Duodenal mucosa (tissue), 2 donors: ENCODE measurements around the gene NR4A1.
A peak's percentile ranks its signal among the peaks of the same experiment; 100 is the strongest.

Experiments used
- H3K27ac ChIP-seq: one replicate; pipeline ENCODE4 v1.7.0; 2013; ENCODE audit warnings: low read depth, low read length
- H3K27me3 ChIP-seq, 2 donors: one replicate each; pipeline ENCODE4 v1.7.0; 2013; ENCODE audit warnings: low read length in 2 of 2, control low read depth in 1 of 2; ENCODE audit not compliant: insufficient read depth in 2 of 2, control insufficient read depth in 1 of 2
- H3K36me3 ChIP-seq, 2 donors: one replicate each; pipeline ENCODE4 v1.7.0; 2013; ENCODE audit warnings: low read length in 2 of 2, control low read depth in 1 of 2; ENCODE audit not compliant: insufficient read depth in 2 of 2, control insufficient read depth in 1 of 2
- H3K4me1 ChIP-seq, 2 donors: one replicate each; pipeline ENCODE4 v1.7.0; 2013; ENCODE audit warnings: low read length in 2 of 2, control low read depth in 1 of 2; ENCODE audit not compliant: insufficient read depth in 2 of 2, control insufficient read depth in 1 of 2
- H3K4me3 ChIP-seq, 2 donors: one replicate each; pipeline ENCODE4 v1.7.0; 2013; ENCODE audit warnings: low read length in 2 of 2, low read depth in 1 of 2
- H3K9ac ChIP-seq, 2 donors: one replicate each; pipeline ENCODE4 v1.7.0; 2013; ENCODE audit warnings: low read length in 2 of 2, low read depth in 1 of 2
- H3K9me3 ChIP-seq, 2 donors: one replicate each; pipeline ENCODE4 v1.7.0; 2013; ENCODE audit warnings: low read length in 2 of 2, control low read depth in 1 of 2; ENCODE audit not compliant: control insufficient read depth in 1 of 2

NR4A1 gene

DNA sequence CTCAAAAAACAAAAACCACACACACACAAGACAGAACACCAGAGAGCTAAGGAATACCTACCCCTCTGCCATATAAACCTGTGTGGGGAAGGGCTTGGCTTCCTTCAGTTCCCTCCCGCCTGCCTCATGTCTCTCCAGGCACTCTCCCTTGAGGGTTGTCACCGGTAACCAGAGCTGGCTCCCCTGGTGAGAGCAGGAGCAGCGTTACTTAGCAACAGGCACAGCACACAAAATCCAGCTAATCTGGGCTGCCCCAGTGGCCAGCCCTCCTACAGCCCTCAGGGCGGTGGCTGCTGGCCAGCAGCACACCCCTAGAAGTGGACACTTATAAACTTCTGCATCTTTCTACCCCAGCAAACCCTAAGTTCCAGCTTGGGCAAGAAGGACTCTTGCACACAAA is 21.6 kb upstream of the NR4A1 start:
- Histone ChIP-seq H3K9me3 (no peaks in the 10 kb centered on the region), H3K27ac (no peak overlapping the region), H3K4me3 (no peak overlapping the region), H3K27me3 (no peaks in the 10 kb centered on the region), H3K36me3 (no peaks in the 10 kb centered on the region), H3K9ac (no peak overlapping the region), H3K4me1 (peaks cover 23 to 33% of the 10 kb centered on the region in 2 donors)

DNA sequence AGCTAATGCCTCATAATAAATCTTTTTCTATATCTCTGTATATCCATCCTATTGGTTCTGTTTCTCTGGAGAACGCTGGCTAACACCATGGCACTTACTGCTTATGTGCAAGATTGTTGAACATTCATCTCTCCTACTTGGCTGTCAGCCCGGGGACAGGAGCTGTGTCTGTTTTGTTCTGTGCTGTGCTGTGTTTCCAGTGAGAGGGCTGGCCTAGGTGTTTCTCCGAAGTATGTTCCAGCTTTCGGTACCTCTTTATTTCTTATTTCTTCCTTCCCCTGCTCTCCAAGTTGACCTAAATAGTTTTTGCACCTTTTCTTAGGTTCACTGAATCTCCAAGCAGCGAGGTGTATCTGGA is 18.8 kb upstream of the NR4A1 start:
- Histone ChIP-seq H3K9me3 (no peaks in the 10 kb centered on the region), H3K36me3 (no peaks in the 10 kb centered on the region), H3K27me3 (no peaks in the 10 kb centered on the region), H3K27ac (peak overlapping the region; percentile 70), H3K9ac (peak overlapping the region; percentile 51 to 79), H3K4me3 (peak overlapping the region; percentile 52 to 54), H3K4me1 (peaks cover 23 to 27% of the 10 kb centered on the region in 2 donors)

DNA sequence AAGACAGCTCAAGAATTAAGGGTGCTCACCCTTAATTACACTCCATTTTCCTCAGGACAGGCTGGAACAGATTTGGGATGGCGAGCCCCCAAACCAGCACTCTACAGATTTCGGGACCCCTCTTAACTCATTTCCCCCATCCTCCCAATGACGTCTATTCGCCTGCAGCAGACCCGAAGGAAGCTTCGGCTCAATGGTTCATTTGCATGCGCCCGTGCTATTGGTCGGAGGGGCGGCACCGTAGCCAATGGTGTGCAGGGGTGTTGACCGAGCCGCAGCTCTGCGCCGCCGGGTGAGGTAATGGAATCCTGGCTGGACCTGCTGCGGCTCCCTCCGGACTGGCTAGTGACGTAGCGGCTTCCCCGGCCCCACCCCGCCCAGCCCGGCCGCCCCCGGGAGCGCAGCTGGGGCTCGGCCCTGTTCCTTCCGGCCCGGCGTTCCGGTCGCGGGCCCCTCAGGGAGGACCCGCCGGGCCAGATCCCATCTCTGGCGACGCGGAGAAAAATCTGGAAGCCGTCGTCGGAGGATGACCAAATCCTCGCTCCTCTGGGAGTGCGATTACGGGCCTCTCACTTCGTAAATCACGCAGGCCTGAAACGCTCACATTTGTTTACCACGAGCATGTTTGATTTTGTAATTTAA is 18.3 kb upstream of the NR4A1 start:
- Histone ChIP-seq H3K4me3 (peak overlapping the region; percentile 60 to 64), H3K4me1 (peaks cover 23 to 29% of the 10 kb centered on the region in 2 donors), H3K36me3 (no peaks in the 10 kb centered on the region), H3K9me3 (no peaks in the 10 kb centered on the region), H3K27me3 (no peaks in the 10 kb centered on the region), H3K9ac (peak overlapping the region; percentile 79 to 83), H3K27ac (peak overlapping the region; percentile 80)

GRCh38 chr12:52033446-52034140 is 17.6 kb upstream of the NR4A1 start:
- Histone ChIP-seq H3K36me3 (no peaks in the 10 kb centered on the region), H3K27me3 (no peaks in the 10 kb centered on the region), H3K4me3 (peak overlapping the region; percentile 60 to 64), H3K9me3 (no peaks in the 10 kb centered on the region), H3K9ac (peak overlapping the region; percentile 72 to 83), H3K27ac (peak overlapping the region; percentile 80), H3K4me1 (peaks cover 23 to 29% of the 10 kb centered on the region in 2 donors)

GRCh38 chr12:52035190-52035589 is 16.1 kb upstream of the NR4A1 start:
- peaks cover 24 to 29% of the 10 kb centered on the region in 2 donors for H3K4me1 ChIP-seq
- H3K9ac ChIP-seq, result no peak overlapping the region
- H3K36me3 ChIP-seq, result no peaks in the 10 kb centered on the region
- H3K4me3 ChIP-seq, result no peak overlapping the region
- no peaks in the 10 kb centered on the region for H3K9me3 ChIP-seq
- H3K27me3 ChIP-seq, result no peaks in the 10 kb centered on the region
- no peak overlapping the region for H3K27ac ChIP-seq

GRCh38 chr12:52035926-52036325 is 15.3 kb upstream of the NR4A1 start:
- Histone ChIP-seq H3K4me3 (peak overlapping the region in 1 of 2 donors; percentile 62), H3K4me1 (peaks cover 30 to 34% of the 10 kb centered on the region in 2 donors)

GRCh38 chr12:52036587-52037171 is 14.6 kb upstream of the NR4A1 start:
- Histone ChIP-seq H3K4me3 (peak overlapping the region; percentile 28 to 62), H3K9me3 (no peaks in the 10 kb centered on the region), H3K4me1 (peaks cover 30 to 39% of the 10 kb centered on the region in 2 donors), H3K27me3 (no peaks in the 10 kb centered on the region), H3K9ac (peak overlapping the region; percentile 63 to 75), H3K27ac (peak overlapping the region; percentile 81), H3K36me3 (no peaks in the 10 kb centered on the region)

More at GRCh38 chr12:52035926-52036325, 15.3 kb upstream of the NR4A1 start:
- Histone ChIP-seq H3K9me3 (no peaks in the 10 kb centered on the region), H3K36me3 (no peaks in the 10 kb centered on the region), H3K27ac (no peak overlapping the region), H3K27me3 (no peaks in the 10 kb centered on the region), H3K9ac (peak overlapping the region; percentile 63 to 75)

- Histone ChIP-seq H3K4me1 (peaks cover 27 to 35% of the 10 kb centered on the region in 2 donors), H3K9ac (peak overlapping the region; percentile 70 to 79), H3K27ac (peak overlapping the region; percentile 45), H3K36me3 (no peaks in the 10 kb centered on the region), H3K27me3 (no peaks in the 10 kb centered on the region), H3K9me3 (no peaks in the 10 kb centered on the region), H3K4me3 (peak overlapping the region; percentile 61 to 67)
Measured at GRCh38 chr12:52037248-52037861, 13.9 kb upstream of the NR4A1 start.

GRCh38 chr12:52038447-52038846 is 12.8 kb upstream of the NR4A1 start:
- Histone ChIP-seq H3K27me3 (no peaks in the 10 kb centered on the region), H3K9ac (peak overlapping the region in 1 of 2 donors; percentile 17), H3K9me3 (no peaks in the 10 kb centered on the region), H3K27ac (no peak overlapping the region), H3K36me3 (no peaks in the 10 kb centered on the region), H3K4me3 (no peak overlapping the region), H3K4me1 (peaks cover 20 to 28% of the 10 kb centered on the region in 2 donors)

GRCh38 chr12:52041035-52041434 is 10.2 kb upstream of the NR4A1 start:
- Histone ChIP-seq H3K9ac (no peak overlapping the region), H3K36me3 (no peaks in the 10 kb centered on the region), H3K4me3 (no peak overlapping the region), H3K27me3 (no peaks in the 10 kb centered on the region), H3K27ac (no peak overlapping the region), H3K4me1 (peaks cover 26 to 32% of the 10 kb centered on the region in 2 donors), H3K9me3 (no peaks in the 10 kb centered on the region)
